Osteocyte (in vitro differentiated cells): ENCODE results near the gene CARNS1. TPM values are rescaled to one million over a fixed set of nuclear protein-coding genes. Genes with fewer than 3 reads are reported as not detected.
"Not testable (repeated sequence)": the region's sequence is repeated elsewhere in the genome, so short reads cannot be mapped to it uniquely, and the experiment has no call there.

Experiments used
- DNase-seq: peaks from one replicate; pipeline ENCODE4 v3.0.0; 2021; ENCODE audit warnings: mixed read lengths; ENCODE audit not compliant: unreplicated experiment; ENCODE audit errors: extremely low spot score
- H3K27ac Mint-ChIP-seq: one replicate; pipeline ENCODE4 v1.8.0; 2021; ENCODE audit warnings: mild to moderate bottlenecking, mixed read lengths; ENCODE audit not compliant: unreplicated experiment
- H3K27me3 Mint-ChIP-seq: one replicate; pipeline ENCODE4 v1.8.0; 2021; ENCODE audit warnings: mixed read lengths; ENCODE audit not compliant: unreplicated experiment
- H3K36me3 Mint-ChIP-seq: one replicate; pipeline ENCODE4 v1.8.0; 2021; ENCODE audit warnings: mixed read lengths; ENCODE audit not compliant: unreplicated experiment
- H3K4me1 Mint-ChIP-seq: one replicate; pipeline ENCODE4 v1.8.0; 2021; ENCODE audit warnings: mixed read lengths; ENCODE audit not compliant: unreplicated experiment
- H3K4me3 Mint-ChIP-seq: one replicate; pipeline ENCODE4 v1.8.0; 2021; ENCODE audit warnings: mild to moderate bottlenecking, moderate library complexity, mixed read lengths; ENCODE audit not compliant: unreplicated experiment
- H3K9me3 Mint-ChIP-seq: one replicate; pipeline ENCODE4 v1.8.0; 2021; ENCODE audit warnings: mixed read lengths; ENCODE audit not compliant: unreplicated experiment
- CTCF ChIP-seq: fragments of 200-600 bp; sonication (generic); IDR thresholded peaks from 2 replicates; pipeline ENCODE4 v1.5.0; 2021; ENCODE audit warnings: antibody characterized with exemption, mild to moderate bottlenecking, moderate library complexity
- total RNA-seq: library from RNA; stranded (reverse); gene quantifications from 2 replicates; pipeline ENCODE4 v1.2.1, GENCODE V29; 2021

CARNS1 gene
- total RNA-seq, 1 donor from 2014 or later: 0.27 TPM

GRCh38 chr11:67398661-67399563 is 16.6 kb upstream of the CARNS1 start:
- no peak for DNase-seq
- Mint-ChIP-seq H3K27ac (no peak overlapping the region), H3K9me3 (no peaks in the 10 kb centered on the region), H3K36me3 (peaks cover 14% of the 10 kb centered on the region), H3K4me1 (peaks cover 22% of the 10 kb centered on the region), H3K4me3 (no peak overlapping the region), H3K27me3 (no peaks in the 10 kb centered on the region)
- TF ChIP-seq CTCF: no peak

GRCh38 chr11:67400251-67400941 is 15.1 kb upstream of the CARNS1 start:
- no peak for DNase-seq
- Mint-ChIP-seq H3K4me1 (peaks cover 21% of the 10 kb centered on the region), H3K27me3 (no peaks in the 10 kb centered on the region), H3K9me3 (no peaks in the 10 kb centered on the region), H3K27ac (peak overlapping the region; percentile 65), H3K36me3 (peaks cover 14% of the 10 kb centered on the region), H3K4me3 (peak overlapping the region; percentile 78)
- no peak for TF ChIP-seq CTCF

- Mint-ChIP-seq H3K4me3 (peak overlapping the region; percentile 78), H3K27ac (peak overlapping the region; percentile 65)
These were observed 14.5 kb upstream of the CARNS1 start for GRCh38 chr11:67400942-67401494.

GRCh38 chr11:67401495-67402191 is 13.8 kb upstream of the CARNS1 start, which contains the start of gene PPP1CA:
Gene PPP1CA, minus strand, starts transcription at chr11:67401858. Its CDS starts 76 bp downstream, at chr11:67401782.
- H3K9me3 Mint-ChIP-seq: no peaks in the 10 kb centered on the region
- TF ChIP-seq CTCF: peak; percentile 65
- no peaks in the 10 kb centered on the region for H3K27me3 Mint-ChIP-seq
- H3K27ac Mint-ChIP-seq: peak within 1 kb of the TSS; percentile 84
- H3K4me3 Mint-ChIP-seq: peak within 1 kb of the TSS; percentile 78
- peaks cover 14% of the 10 kb centered on the region for H3K36me3 Mint-ChIP-seq
- DNase-seq: peak; percentile 98
- H3K4me1 Mint-ChIP-seq: peaks cover 21% of the 10 kb centered on the region

More at GRCh38 chr11:67400942-67401494, 14.5 kb upstream of the CARNS1 start:
- Mint-ChIP-seq H3K9me3 (no peaks in the 10 kb centered on the region), H3K36me3 (peaks cover 14% of the 10 kb centered on the region), H3K27me3 (no peaks in the 10 kb centered on the region), H3K4me1 (peaks cover 21% of the 10 kb centered on the region)
- DNase-seq: no peak
- TF ChIP-seq CTCF: no peak

GRCh38 chr11:67402192-67402839 is 13.2 kb upstream of the CARNS1 start:
- not testable (repeated sequence) for H3K27me3 Mint-ChIP-seq, DNase-seq, H3K9me3 Mint-ChIP-seq, H3K36me3 Mint-ChIP-seq
- H3K4me1 Mint-ChIP-seq: peaks cover 18% of the 10 kb centered on the region
- H3K27ac Mint-ChIP-seq: peak overlapping the region; percentile 84
- H3K4me3 Mint-ChIP-seq: peak overlapping the region; percentile 35

GRCh38 chr11:67403085-67403484 is 12.4 kb upstream of the CARNS1 start:
- not testable (repeated sequence) for H3K27ac Mint-ChIP-seq, H3K27me3 Mint-ChIP-seq, H3K4me3 Mint-ChIP-seq, H3K36me3 Mint-ChIP-seq, DNase-seq, H3K9me3 Mint-ChIP-seq
- H3K4me1 Mint-ChIP-seq: peaks cover 18% of the 10 kb centered on the region
